Measurements from ENCODE around the gene MRM2. TPM values are rescaled to one million over a fixed set of nuclear protein-coding genes. Genes with fewer than 3 reads are reported as not detected.

MRM2 gene
- polyA plus RNA-seq, 1 donor from 2014 or later, result 21.4 TPM

- Histone ChIP-seq H3K9ac (ENCODE audit: low read length) (no peak overlapping the region), H3K79me2 (replicated peaks; ENCODE audit: insufficient read depth, low read length) (no peaks in the 10 kb centered on the region), H3F3A (ENCODE audit: insufficient read depth, low read length, poor library complexity, severe bottlenecking) (no peaks in the 10 kb centered on the region), H3K9me3 (ENCODE audit: low read length) (no peaks in the 10 kb centered on the region), H4K20me1 (ENCODE audit: insufficient read depth) (no peaks in the 10 kb centered on the region), H3K27me3 (ENCODE audit: insufficient read depth, low read depth, low read length) (no peaks in the 10 kb centered on the region), H3K4me3 (ENCODE audit: low read length) (no peak overlapping the region), H3K36me3 (ENCODE audit: insufficient read depth, low read length) (no peaks in the 10 kb centered on the region), H2AFZ (ENCODE audit: low read depth, low read length) (no peak overlapping the region), H3K27ac (ENCODE audit: low read length) (no peak overlapping the region), H3K9me2 (ENCODE audit: insufficient read depth, low read length) (no peaks in the 10 kb centered on the region), H3K4me2 (ENCODE audit: low read length) (no peak overlapping the region)
- no peak for TF ChIP-seq POLR2AphosphoS5 (IDR thresholded peaks at IDR 0.05)
- TF ChIP-seq TAF1 (IDR thresholded peaks at IDR 0.05; ENCODE audit: low read depth), result no peak
- no peak for TF ChIP-seq CTCF (IDR thresholded peaks at IDR 0.05; ENCODE audit: poor library complexity, severe bottlenecking)
Observed at GRCh38 chr7:2222516-2222915, 19.5 kb downstream of the MRM2 start.

DNA sequence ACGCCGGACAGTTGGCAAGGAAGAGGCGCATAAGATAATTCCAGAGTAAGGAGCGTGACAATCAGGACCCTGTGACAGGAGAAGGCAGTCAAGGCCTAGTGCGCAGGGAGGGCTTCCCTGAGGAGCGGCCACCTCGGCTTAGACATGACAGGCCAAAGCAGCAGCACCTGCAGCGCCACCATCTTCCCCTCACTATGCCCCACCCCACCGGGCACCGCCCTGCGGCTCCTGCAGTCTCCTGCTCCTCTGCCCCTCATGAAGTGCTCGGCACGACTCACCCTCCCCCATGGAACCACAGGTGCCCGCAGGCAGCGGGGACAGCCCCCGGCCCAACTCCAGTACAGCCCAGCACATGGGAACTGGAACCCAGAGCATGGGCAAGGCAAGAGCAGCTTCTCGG lies 21.1 kb downstream of the MRM2 start:
- TF ChIP-seq EP300 (conservative IDR thresholded peaks at IDR 0.05; ENCODE audit: poor library complexity, severe bottlenecking), result no peak
- no peak for TF ChIP-seq MXI1 (conservative IDR thresholded peaks at IDR 0.05; ENCODE audit: poor library complexity, severe bottlenecking)
- TF ChIP-seq SMC3 (conservative IDR thresholded peaks at IDR 0.05; ENCODE audit: poor library complexity), result no peak
- TF ChIP-seq RAD21 (conservative IDR thresholded peaks at IDR 0.05), result no peak
- Histone ChIP-seq H3F3A (ENCODE audit: insufficient read depth, low read length, poor library complexity, severe bottlenecking) (no peaks in the 10 kb centered on the region), H3K4me2 (ENCODE audit: low read length) (no peak overlapping the region), H3K9ac (ENCODE audit: low read length) (no peak overlapping the region), H3K9me3 (ENCODE audit: low read length) (no peaks in the 10 kb centered on the region), H3K27ac (ENCODE audit: low read length) (no peak overlapping the region), H3K36me3 (ENCODE audit: insufficient read depth, low read length) (no peaks in the 10 kb centered on the region), H4K20me1 (ENCODE audit: insufficient read depth) (no peaks in the 10 kb centered on the region), H3K9me2 (ENCODE audit: insufficient read depth, low read length) (no peaks in the 10 kb centered on the region), H3K4me3 (ENCODE audit: low read length) (no peak overlapping the region), H3K27me3 (ENCODE audit: insufficient read depth, low read depth, low read length) (no peaks in the 10 kb centered on the region), H3K79me2 (replicated peaks; ENCODE audit: insufficient read depth, low read length) (no peaks in the 10 kb centered on the region), H2AFZ (ENCODE audit: low read depth, low read length) (no peak overlapping the region)

DNA sequence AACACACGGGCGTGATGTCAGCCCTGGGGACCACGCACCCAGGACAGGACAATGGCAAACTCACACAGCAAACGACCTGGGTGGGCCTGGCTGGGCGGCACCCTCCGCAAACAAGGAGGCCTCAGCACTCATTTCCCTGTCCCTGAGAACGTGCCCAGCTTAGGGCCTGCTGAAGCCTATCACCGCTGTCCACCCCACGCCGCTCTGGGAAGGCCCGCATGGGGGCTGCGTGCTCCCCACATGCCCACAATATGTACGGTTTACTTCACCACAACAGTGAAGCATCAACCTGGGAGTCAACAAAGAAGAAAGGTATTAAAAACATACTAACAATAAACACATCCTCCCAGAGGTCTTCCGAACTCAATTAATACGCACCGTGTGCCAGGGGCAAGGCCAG lies 21.5 kb downstream of the MRM2 start:
- no peaks in the 10 kb centered on the region for H4K20me1 ChIP-seq (ENCODE audit: insufficient read depth)
- H3F3A ChIP-seq (ENCODE audit: insufficient read depth, low read length, poor library complexity, severe bottlenecking), result no peaks in the 10 kb centered on the region
- H3K9me3 ChIP-seq (ENCODE audit: low read length), result no peaks in the 10 kb centered on the region
- H3K4me3 ChIP-seq (ENCODE audit: low read length), result no peak overlapping the region
- no peaks in the 10 kb centered on the region for H3K79me2 ChIP-seq (replicated peaks; ENCODE audit: insufficient read depth, low read length)
- no peak overlapping the region for H3K9ac ChIP-seq (ENCODE audit: low read length)
- H3K36me3 ChIP-seq (ENCODE audit: insufficient read depth, low read length), result no peaks in the 10 kb centered on the region
- H3K4me2 ChIP-seq (ENCODE audit: low read length), result no peak overlapping the region
- TF ChIP-seq CTCF (IDR thresholded peaks at IDR 0.05; ENCODE audit: poor library complexity, severe bottlenecking) (no peak), EP300 (conservative IDR thresholded peaks at IDR 0.05; ENCODE audit: poor library complexity, severe bottlenecking) (no peak), REST (IDR thresholded peaks at IDR 0.05; ENCODE audit: borderline replicate concordance) (no peak), EZH2 (IDR thresholded peaks at IDR 0.05; ENCODE audit: borderline replicate concordance, insufficient read depth, low read length, poor library complexity, severe bottlenecking) (no peak), POLR2AphosphoS5 (IDR thresholded peaks at IDR 0.05) (no peak), RAD21 (conservative IDR thresholded peaks at IDR 0.05) (no peak), TAF1 (IDR thresholded peaks at IDR 0.05; ENCODE audit: low read depth) (no peak), MXI1 (conservative IDR thresholded peaks at IDR 0.05; ENCODE audit: poor library complexity, severe bottlenecking) (no peak), SMC3 (conservative IDR thresholded peaks at IDR 0.05; ENCODE audit: poor library complexity) (no peak)
- no peaks in the 10 kb centered on the region for H3K9me2 ChIP-seq (ENCODE audit: insufficient read depth, low read length)
- H3K27ac ChIP-seq (ENCODE audit: low read length), result no peak overlapping the region
- no peaks in the 10 kb centered on the region for H3K27me3 ChIP-seq (ENCODE audit: insufficient read depth, low read depth, low read length)
- no peak overlapping the region for H2AFZ ChIP-seq (ENCODE audit: low read depth, low read length)
